Heart left ventricle (tissue), 16 donors: ENCODE results near the gene MUSK. TPM values are rescaled to one million over a fixed set of nuclear protein-coding genes. Genes with fewer than 3 reads are reported as not detected.

ENCODE experiments used
- ATAC-seq, 4 donors: fragments of 200-7000 bp; cut with Tn5 transposase; one replicate each; pipeline ENCODE4 v1.9.1; 2020 to 2022; ENCODE audit warnings: moderate library complexity in 4 of 4, mild to moderate bottlenecking in 3 of 4, moderate number of reproducible peaks in 1 of 4
- DNase-seq, 5 donors: peaks; one replicate each; pipeline ENCODE4 v3.0.0-alpha.2; 2020
- H3K27ac ChIP-seq, 12 donors: fragments of 200-600 bp; sonication (generic) in 4 of 12; one replicate each; pipeline versions ENCODE4 v1.5.0 to v1.8.0; 2016 to 2022; ENCODE audit warnings: mild to moderate bottlenecking in 2 of 12
- H3K27me3 ChIP-seq, 9 donors: fragments of 200-600 bp; sonication (generic) in 2 of 9; one replicate each; pipeline versions ENCODE4 v1.5.1 to v1.8.0; 2016 to 2022; ENCODE audit warnings: mild to moderate bottlenecking in 3 of 9
- H3K36me3 ChIP-seq, 9 donors: fragments of 200-600 bp; sonication (generic) in 2 of 9; one replicate each; pipeline versions ENCODE4 v1.5.0 to v1.8.0; 2018 to 2022; ENCODE audit warnings: mild to moderate bottlenecking in 2 of 9
- H3K4me1 ChIP-seq, 12 donors: fragments of 200-600 bp; sonication (generic) in 4 of 12; one replicate each; pipeline versions ENCODE4 v1.5.0 to v1.8.0; 2016 to 2022; ENCODE audit warnings: mild to moderate bottlenecking in 3 of 12
- H3K4me3 ChIP-seq, 12 donors: fragments of 200-600 bp; sonication (generic) in 4 of 12; one replicate each; pipeline versions ENCODE4 v1.5.0 to v1.8.0; 2017 to 2022; ENCODE audit warnings: mild to moderate bottlenecking in 9 of 12, moderate library complexity in 4 of 12
- H3K9me3 ChIP-seq, 12 donors: fragments of 200-600 bp; sonication (generic) in 4 of 12; one replicate each; pipeline versions ENCODE4 v1.5.0 to v1.8.0; 2016 to 2022; ENCODE audit warnings: mild to moderate bottlenecking in 1 of 12
- CTCF ChIP-seq, 12 donors: fragments of 200-600 bp; sonication (generic) in 4 of 12; IDR thresholded peaks; one replicate each; pipeline versions ENCODE4 v1.5.0 to v1.8.0; 2018 to 2022; ENCODE audit warnings: antibody characterized with exemption in 12 of 12, mild to moderate bottlenecking in 5 of 12
- POLR2A ChIP-seq, 2 donors: fragments of 450-650 bp; IDR thresholded peaks; one replicate each; pipeline ENCODE4 v1.6.1; 2017; ENCODE audit warnings: antibody characterized with exemption in 2 of 2, mild to moderate bottlenecking in 2 of 2, moderate library complexity in 2 of 2
- WGBS, 4 donors: extraction: QIAGEN DNeasy Blood & Tissue Kit in 2 of 4; methylation state at CpG; one replicate each; pipeline versions ENCODE4 v1.1.5 to v1.1.7; 2013 to 2018; 5-methylcytosine and 5-hydroxymethylcytosine counted together
- intact Hi-C, 10 donors: fragments of 100-400 bp; cut with DNase I; formaldehyde crosslinking; loops; one replicate each; pipeline versions ENCODE4 v1.11.1 to v1.14.2; 2022
- polyA plus RNA-seq, 2 donors: library from polyadenylated mRNA; stranded (reverse); fragments of 200-250 nt; gene quantifications; one replicate each; pipeline ENCODE4 v1.2.3, GENCODE V29; 2013
- total RNA-seq, 9 donors: library from RNA; depleted of rRNA in 2 of 9; stranded (reverse); fragments of >200 nt in 2 of 9; fragmentation: NEBNext Ultra II Directional in 3 of 9; extraction: Animal tissue kit (Norgen Biotek cat#: 25700) in 3 of 9; gene quantifications; one replicate each; pipeline versions ENCODE4 v1.1.0 to v1.2.4, GENCODE V29; 2016 to 2023
- donor health status: ischemic (EF 13 %, LVEDD 7.1; RV severe dilation, severe dysfunction).
- donor health status: healthy with polysubstance abuse.
- donor health status: DM: no; HTN: yes; CAD: no.
- donor health status: DM: no; HTN: no; CAD: no.
- donor health status: ischemic (EF 25% LVEDD 6.9; RV normal size, moderate dysfunction).
- donor health status: ischemic (EF 25% LVEDD 5.7; RV mildly dilated, moderate dysfunction).
- donor health status: healthy.
- donor health status: DM: yes; HTN: yes; CAD: no.
- donor health status: ischemic (EF 35%, LVEDD 5.7; RV mildly dilated, moderate dysfunction).
- donor health status: nonischemic (EF 11% LVEDD 7.7; RV severe dilation, severe dysfunction).
- donor health status: DM: yes; HTN: yes; CAD: no.
- donor health status: PGD.
- donor health status: ischemic (EF 29% LVEDD 5.4; RV normal size, mild dysfunction).
- donor health status: nonischemic (EF 23%, LVEDD 6.1; RV moderate dilation, normal function).

Gene MUSK
- total and polyA plus RNA-seq, 11 donors: 0.23 to 6.0 (median 0.77) TPM

- Histone ChIP-seq H3K27ac (no peak overlapping the region), H3K36me3 (no peaks in the 10 kb centered on the region), H3K4me3 (no peak overlapping the region), H3K27me3 (no peaks in the 10 kb centered on the region), H3K9me3 (peaks cover 0 to 9% (median 0%) of the 10 kb centered on the region in 12 donors), H3K4me1 (peaks cover 0 to under 1% (median 0%) of the 10 kb centered on the region in 12 donors)
- DNase-seq (no peak), ATAC-seq (no peak)
- no peak for TF ChIP-seq POLR2A (IDR thresholded peaks at IDR 0.05)
- no peak for TF ChIP-seq CTCF (IDR thresholded peaks at IDR 0.05)
- intact Hi-C loops: no loop called here
These were observed 89.6 kb downstream of the MUSK start for GRCh38 chr9:110758201-110758600.

GRCh38 chr9:110762783-110763182 lies 94.2 kb downstream of the MUSK start:
- WGBS, 4 donors: 69 to 75% (median 72%) methylated on average over 2 of the region's 2 CpGs
- H3K9me3 ChIP-seq: peaks cover 0 to 9% (median 0%) of the 10 kb centered on the region in 12 donors
- DNase-seq (no peak), ATAC-seq (no peak)
- H3K27ac ChIP-seq: no peak overlapping the region
- intact Hi-C loops: no loop called here
- peaks cover 0 to 8% (median 0%) of the 10 kb centered on the region in 12 donors for H3K4me1 ChIP-seq
- H3K36me3 ChIP-seq: no peaks in the 10 kb centered on the region
- H3K27me3 ChIP-seq: no peaks in the 10 kb centered on the region
- no peak overlapping the region for H3K4me3 ChIP-seq
- TF ChIP-seq CTCF (IDR thresholded peaks at IDR 0.05): no peak
- TF ChIP-seq POLR2A (IDR thresholded peaks at IDR 0.05): no peak

GRCh38 chr9:110763568-110763967 lies 95.0 kb downstream of the MUSK start:
- DNase-seq (no peak), ATAC-seq (no peak)
- TF ChIP-seq POLR2A (IDR thresholded peaks at IDR 0.05) (no peak), CTCF (IDR thresholded peaks at IDR 0.05) (no peak)
- H3K27me3 ChIP-seq: no peaks in the 10 kb centered on the region
- WGBS, 4 donors: 72 to 77% (median 75%) methylated on average over 1 of the region's 1 CpG
- H3K4me1 ChIP-seq: peaks cover 0 to 13% (median 0%) of the 10 kb centered on the region in 12 donors
- H3K9me3 ChIP-seq: peaks cover 0 to 8% (median 0%) of the 10 kb centered on the region in 12 donors
- H3K4me3 ChIP-seq: no peak overlapping the region
- H3K36me3 ChIP-seq: no peaks in the 10 kb centered on the region
- H3K27ac ChIP-seq: no peak overlapping the region
- intact Hi-C loops: no loop called here

GRCh38 chr9:110764006-110764405 lies 95.4 kb downstream of the MUSK start:
- H3K27ac ChIP-seq: no peak overlapping the region
- WGBS, 4 donors: 63 to 90% (median 71%) methylated on average over 3 of the region's 3 CpGs
- ATAC-seq (no peak), DNase-seq (no peak)
- no peaks in the 10 kb centered on the region for H3K36me3 ChIP-seq
- intact Hi-C loops: no loop called here
- peaks cover 0 to 14% (median 0%) of the 10 kb centered on the region in 12 donors for H3K4me1 ChIP-seq
- no peaks in the 10 kb centered on the region for H3K27me3 ChIP-seq
- peaks cover 0 to 5% (median 0%) of the 10 kb centered on the region in 12 donors for H3K9me3 ChIP-seq
- H3K4me3 ChIP-seq: no peak overlapping the region
- TF ChIP-seq CTCF (IDR thresholded peaks at IDR 0.05) (no peak), POLR2A (IDR thresholded peaks at IDR 0.05) (no peak)
